Activated CD8-positive, alpha-beta memory T cell treated with anti-CD3 and anti-CD28 coated beads, Interleukin-2, amount 50 U/mL, for 48 hours (primary cell): Measurements from ENCODE around the gene FAHD1.

Experiments
- DNase-seq: peaks from one replicate; pipeline ENCODE4 v3.0.0-alpha.2; 2020

FAHD1 gene

GRCh38 chr16:1818204-1818872 lies 8.7 kb upstream of the FAHD1 start:
- DNase-seq: no peak

- DNase-seq: no peak
Measured at GRCh38 chr16:1818873-1819525, 8.0 kb upstream of the FAHD1 start.

- DNase-seq: no peak
Measured at GRCh38 chr16:1819611-1820010, 7.4 kb upstream of the FAHD1 start.

GRCh38 chr16:1820096-1820945 lies 6.7 kb upstream of the FAHD1 start:
- no peak for DNase-seq

GRCh38 chr16:1820946-1821290 lies 6.1 kb upstream of the FAHD1 start:
- no peak for DNase-seq

- DNase-seq: no peak
Measured at GRCh38 chr16:1821861-1822611, 5.0 kb upstream of the FAHD1 start.

- no peak for DNase-seq
Measured at GRCh38 chr16:1822801-1823200, 4.2 kb upstream of the FAHD1 start.

- DNase-seq: no peak
Measured at GRCh38 chr16:1823821-1824220, 3.2 kb upstream of the FAHD1 start.

GRCh38 chr16:1825381-1825863 lies 1.6 kb upstream of the FAHD1 start:
- no peak for DNase-seq

- peak; percentile 83 for DNase-seq
Measured at GRCh38 chr16:1825864-1826690, 929 bp upstream of the FAHD1 start.

GRCh38 chr16:1828645-1829410 lies 1.8 kb downstream of the FAHD1 start:
- peak; percentile 15 for DNase-seq

- no peak for DNase-seq
Measured at GRCh38 chr16:1830213-1830612, 3.2 kb downstream of the FAHD1 start.

GRCh38 chr16:1831186-1832075 lies 4.4 kb downstream of the FAHD1 start:
- DNase-seq: peak; percentile 26

- no peak for DNase-seq
Measured at GRCh38 chr16:1832838-1833454, 5.9 kb downstream of the FAHD1 start.

- DNase-seq: no peak
Measured at GRCh38 chr16:1834096-1834495, 7.1 kb downstream of the FAHD1 start.

GRCh38 chr16:1839554-1839953 lies 12.5 kb downstream of the FAHD1 start:
- no peak for DNase-seq

- DNase-seq: no peak
Measured at GRCh38 chr16:1845985-1846384, 19.0 kb downstream of the FAHD1 start.

- no peak for DNase-seq
Measured at GRCh38 chr16:1846416-1846815, 19.4 kb downstream of the FAHD1 start.

- no peak for DNase-seq
Measured at GRCh38 chr16:1850981-1851380, 24.0 kb downstream of the FAHD1 start.

- DNase-seq: no peak
Measured at GRCh38 chr16:1851793-1852192, 24.8 kb downstream of the FAHD1 start.
